ENCODE data around the gene QKI. TPM values are rescaled to one million over a fixed set of nuclear protein-coding genes. Genes with fewer than 3 reads are reported as not detected.

QKI gene
- total RNA-seq, 1 experiment from 2014 or later, result 0.04 TPM

DNA sequence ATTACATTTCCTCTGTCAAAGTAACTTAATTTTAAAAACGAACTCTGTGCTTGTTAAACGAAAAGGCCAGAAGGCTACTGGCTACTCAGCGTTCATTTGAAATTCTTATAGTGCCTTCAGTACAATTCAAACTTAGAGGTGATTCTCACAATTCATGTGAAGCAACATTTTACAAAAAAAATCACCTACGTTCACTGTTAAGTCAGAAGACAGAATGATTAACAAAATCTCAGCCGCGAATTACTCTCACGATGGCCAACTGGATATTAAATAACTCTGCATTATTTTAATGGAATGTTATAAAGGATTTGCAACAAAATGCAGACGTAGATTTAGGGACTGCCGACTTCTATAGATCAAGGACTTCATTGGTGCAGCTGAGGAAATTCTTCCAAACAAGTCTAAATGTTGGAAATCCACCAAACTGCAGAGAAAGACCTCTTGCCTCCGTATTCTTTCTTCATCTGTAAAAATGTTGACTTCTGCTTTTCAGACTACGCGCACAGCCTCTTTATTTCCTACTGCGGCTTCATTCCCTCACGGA is 1.6 kb upstream of the QKI start:
- no peaks in the 10 kb centered on the region for H3K9me2 ChIP-seq (replicated peaks; ENCODE audit: insufficient read depth, low read length)
- no peaks in the 10 kb centered on the region for H3K27me3 ChIP-seq (ENCODE audit: low read length)
- H3K4me3 ChIP-seq (ENCODE audit: low read length), result no peak overlapping the region
- H3K36me3 ChIP-seq (ENCODE audit: insufficient read depth, low read length), result no peaks in the 10 kb centered on the region
- H3K4me2 ChIP-seq (ENCODE audit: low read depth, low read length, poor library complexity, severe bottlenecking), result no peak overlapping the region
- no peak overlapping the region for H3K9ac ChIP-seq (ENCODE audit: low read length)
- no peaks in the 10 kb centered on the region for H4K20me1 ChIP-seq (ENCODE audit: insufficient read depth, low read depth, low read length)
- H3K27ac ChIP-seq (ENCODE audit: low read length), result no peak overlapping the region
- no peak for DNase-seq
- H3K4me1 ChIP-seq (ENCODE audit: low read length), result no peaks in the 10 kb centered on the region
- no peaks in the 10 kb centered on the region for H3K79me2 ChIP-seq (ENCODE audit: low read length)
- H3K9me3 ChIP-seq (ENCODE audit: low read length), result peaks cover 12% of the 10 kb centered on the region; the same call in 1 of the 2 replicates
- H2AFZ ChIP-seq (ENCODE audit: low read length), result no peak overlapping the region

DNA sequence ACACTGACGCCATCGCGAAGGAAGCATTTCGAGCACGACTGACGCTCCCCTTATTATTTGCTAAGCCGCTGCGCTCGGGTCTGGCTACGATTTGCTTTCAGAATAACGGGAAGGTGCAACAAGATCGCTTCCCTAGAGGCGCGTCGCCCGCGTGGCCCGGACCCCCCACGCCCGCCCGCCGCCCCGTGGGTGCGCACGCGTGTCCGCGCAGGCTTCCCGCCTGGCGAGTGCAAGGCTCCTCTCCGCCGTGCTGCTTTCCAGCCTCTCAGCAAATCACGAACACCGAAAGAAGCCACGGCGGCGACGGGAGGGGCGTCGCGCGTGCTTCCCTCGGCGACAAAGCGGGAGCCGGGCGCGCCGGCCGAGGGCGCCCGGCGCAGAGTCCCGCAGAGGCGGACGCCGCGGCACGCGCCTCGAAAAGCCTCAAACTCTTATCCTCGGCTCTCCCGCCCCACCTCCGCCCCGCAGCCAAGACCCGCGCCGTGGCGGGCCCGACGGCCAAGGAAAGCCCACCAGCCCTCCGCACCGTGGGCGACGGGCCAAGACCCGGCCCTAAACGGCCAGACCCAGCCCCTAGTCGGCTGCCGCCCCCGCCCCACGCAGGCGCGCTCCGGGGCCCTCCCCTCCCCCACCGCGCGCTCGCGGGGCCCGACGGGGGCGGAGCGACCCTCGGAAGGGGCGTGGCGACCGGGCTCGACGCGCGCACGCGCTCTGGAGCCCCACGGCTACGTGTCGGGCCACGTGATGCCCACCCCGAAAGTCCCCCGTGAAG is 987 bp upstream of the QKI start:
- Histone ChIP-seq H3K9me3 (ENCODE audit: low read length) (peaks cover 9% of the 10 kb centered on the region; the same call in 1 of the 2 replicates), H3K4me2 (ENCODE audit: low read depth, low read length, poor library complexity, severe bottlenecking) (no peak overlapping the region), H2AFZ (ENCODE audit: low read length) (no peak overlapping the region), H3K9me2 (replicated peaks; ENCODE audit: insufficient read depth, low read length) (no peaks in the 10 kb centered on the region), H3K9ac (ENCODE audit: low read length) (no peak overlapping the region), H4K20me1 (ENCODE audit: insufficient read depth, low read depth, low read length) (no peaks in the 10 kb centered on the region), H3K79me2 (ENCODE audit: low read length) (no peaks in the 10 kb centered on the region), H3K4me1 (ENCODE audit: low read length) (no peaks in the 10 kb centered on the region), H3K36me3 (ENCODE audit: insufficient read depth, low read length) (no peaks in the 10 kb centered on the region), H3K27me3 (ENCODE audit: low read length) (no peaks in the 10 kb centered on the region), H3K27ac (ENCODE audit: low read length) (no peak overlapping the region), H3K4me3 (ENCODE audit: low read length) (no peak overlapping the region)
- no peak for DNase-seq

DNA sequence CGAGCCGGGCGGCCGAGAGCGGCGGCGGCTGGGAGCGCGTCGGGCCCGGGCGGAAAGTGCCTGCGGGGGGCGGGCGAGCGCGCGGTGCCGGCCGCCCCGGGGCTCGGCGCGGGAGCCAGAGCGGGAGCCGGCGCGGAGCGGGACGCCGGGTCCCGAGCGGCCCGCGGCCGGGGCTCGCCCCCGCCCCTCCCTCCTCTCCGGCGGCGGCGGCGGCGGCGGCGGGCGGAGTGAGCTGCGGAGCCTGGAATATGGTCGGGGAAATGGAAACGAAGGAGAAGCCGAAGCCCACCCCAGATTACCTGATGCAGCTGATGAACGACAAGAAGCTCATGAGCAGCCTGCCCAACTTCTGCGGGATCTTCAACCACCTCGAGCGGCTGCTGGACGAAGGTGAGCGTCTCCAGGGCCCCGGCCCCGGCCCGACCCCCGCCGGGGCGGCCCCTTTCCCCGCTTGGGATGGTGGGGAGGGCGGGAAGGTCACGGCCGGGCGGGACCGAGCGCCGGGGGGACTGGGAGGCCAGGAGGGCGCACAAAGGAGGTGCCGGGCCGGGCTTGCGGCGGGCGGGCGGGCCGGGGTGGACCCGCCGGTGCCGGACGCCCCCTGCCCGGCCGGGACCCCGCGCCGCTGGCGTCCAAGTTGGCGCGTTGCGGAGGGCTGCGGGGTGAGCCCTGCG is 565 bp downstream of the QKI start:
- no peak overlapping the region for H3K27ac ChIP-seq (ENCODE audit: low read length)
- no peaks in the 10 kb centered on the region for H3K9me2 ChIP-seq (replicated peaks; ENCODE audit: insufficient read depth, low read length)
- H3K36me3 ChIP-seq (ENCODE audit: insufficient read depth, low read length), result no peaks in the 10 kb centered on the region
- no peaks in the 10 kb centered on the region for H4K20me1 ChIP-seq (ENCODE audit: insufficient read depth, low read depth, low read length)
- H3K79me2 ChIP-seq (ENCODE audit: low read length), result no peaks in the 10 kb centered on the region
- H3K9me3 ChIP-seq (ENCODE audit: low read length), result 0 out of 2 replicates have a peak, but pooled peaks cover 4% of the 10 kb centered on the region
- H3K4me3 ChIP-seq (ENCODE audit: low read length), result no peak overlapping the region
- H2AFZ ChIP-seq (ENCODE audit: low read length), result no peak overlapping the region
- H3K9ac ChIP-seq (ENCODE audit: low read length), result no peak overlapping the region
- H3K4me2 ChIP-seq (ENCODE audit: low read depth, low read length, poor library complexity, severe bottlenecking), result no peak overlapping the region
- H3K4me1 ChIP-seq (ENCODE audit: low read length), result no peaks in the 10 kb centered on the region
- no peak for DNase-seq
- H3K27me3 ChIP-seq (ENCODE audit: low read length), result no peaks in the 10 kb centered on the region

DNA sequence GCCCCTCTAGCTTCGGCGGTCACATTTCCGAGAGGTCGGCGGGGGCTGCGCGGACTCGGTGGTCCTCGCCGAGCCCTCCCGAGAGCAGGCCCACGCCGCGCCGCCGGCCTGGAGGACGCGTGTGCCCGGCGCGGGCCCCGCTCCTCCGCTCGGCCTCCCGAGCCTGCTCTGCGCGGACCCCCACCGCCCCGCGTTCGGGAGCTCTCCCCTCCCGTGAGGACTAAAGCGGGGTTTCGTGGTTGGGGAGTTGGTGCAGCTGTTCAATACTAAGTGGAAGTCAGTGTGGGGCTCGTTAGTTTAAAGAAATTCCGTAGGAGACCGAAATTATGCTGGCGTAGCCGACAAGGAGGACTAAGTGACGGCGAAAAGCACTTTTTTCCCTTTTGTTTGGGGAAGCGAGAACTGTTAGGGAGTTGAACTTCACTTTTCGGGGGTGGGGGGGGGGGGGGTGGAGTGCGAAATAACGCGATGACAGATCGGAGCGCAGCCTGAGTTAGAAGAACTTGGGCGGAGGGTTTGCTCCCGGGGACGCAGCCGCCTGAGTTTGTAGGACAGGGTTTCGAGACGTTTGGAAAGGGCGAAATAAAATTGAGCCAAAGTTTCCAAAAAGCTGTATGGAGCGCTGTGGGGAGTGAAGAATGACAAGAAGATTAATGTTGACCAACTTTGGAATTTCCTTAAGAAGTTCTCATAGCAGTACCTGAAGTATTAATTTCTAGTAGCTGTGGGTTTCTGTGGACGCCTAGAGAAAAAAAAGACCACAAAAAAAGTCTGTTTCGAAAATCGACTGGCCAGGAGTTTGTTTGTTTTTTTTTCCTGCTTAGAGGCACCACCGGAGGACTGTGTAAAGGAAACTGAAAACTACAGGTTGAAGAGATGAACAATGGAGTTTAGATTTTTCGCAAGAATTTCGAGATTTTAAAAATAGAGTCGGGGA is 1.4 kb downstream of the QKI start:
- no peaks in the 10 kb centered on the region for H3K9me2 ChIP-seq (replicated peaks; ENCODE audit: insufficient read depth, low read length)
- H3K9me3 ChIP-seq (ENCODE audit: low read length), result 0 out of 2 replicates have a peak, but pooled peaks cover 4% of the 10 kb centered on the region
- no peaks in the 10 kb centered on the region for H3K4me1 ChIP-seq (ENCODE audit: low read length)
- no peaks in the 10 kb centered on the region for H3K79me2 ChIP-seq (ENCODE audit: low read length)
- H4K20me1 ChIP-seq (ENCODE audit: insufficient read depth, low read depth, low read length), result no peaks in the 10 kb centered on the region
- H3K27ac ChIP-seq (ENCODE audit: low read length), result no peak overlapping the region
- no peak overlapping the region for H2AFZ ChIP-seq (ENCODE audit: low read length)
- H3K9ac ChIP-seq (ENCODE audit: low read length), result no peak overlapping the region
- no peak for DNase-seq
- H3K27me3 ChIP-seq (ENCODE audit: low read length), result no peaks in the 10 kb centered on the region
- H3K4me3 ChIP-seq (ENCODE audit: low read length), result no peak overlapping the region
- no peak overlapping the region for H3K4me2 ChIP-seq (ENCODE audit: low read depth, low read length, poor library complexity, severe bottlenecking)
- H3K36me3 ChIP-seq (ENCODE audit: insufficient read depth, low read length), result no peaks in the 10 kb centered on the region

DNA sequence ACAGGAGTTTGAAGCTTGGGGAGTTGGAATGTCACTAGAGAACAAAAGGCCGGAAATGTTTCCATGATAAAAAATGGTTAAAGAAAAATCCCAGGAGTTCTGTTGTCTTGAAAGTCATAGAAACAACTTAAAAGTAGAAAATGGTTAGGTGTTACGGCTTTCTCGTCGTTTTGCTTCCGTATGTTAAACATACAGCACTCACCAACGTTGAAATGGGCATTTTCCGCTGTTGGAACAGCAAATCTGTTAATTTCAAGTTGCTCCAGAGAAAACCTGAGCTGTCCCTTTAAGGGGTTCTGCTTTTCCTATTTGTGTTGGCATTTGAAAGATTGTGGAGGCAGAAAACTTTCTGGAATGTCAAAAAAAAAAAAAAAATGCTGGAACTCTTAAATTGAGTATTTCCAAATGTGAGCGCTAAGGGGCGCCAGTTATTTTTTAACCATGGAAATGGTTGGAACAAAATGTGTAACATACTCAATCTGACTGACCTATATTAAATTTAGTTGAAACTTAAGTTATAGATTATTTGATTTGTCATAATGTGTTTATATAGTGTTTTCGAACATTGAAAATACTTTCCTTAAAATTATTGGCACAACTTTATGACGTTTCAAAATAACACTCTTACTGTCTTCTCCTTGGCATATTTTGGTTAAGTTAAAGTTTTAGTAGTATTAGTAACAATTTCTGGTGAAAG is 2.2 kb downstream of the QKI start:
- Histone ChIP-seq H3K9ac (ENCODE audit: low read length) (no peak overlapping the region), H3K27ac (ENCODE audit: low read length) (no peak overlapping the region), H4K20me1 (ENCODE audit: insufficient read depth, low read depth, low read length) (no peaks in the 10 kb centered on the region), H3K79me2 (ENCODE audit: low read length) (no peaks in the 10 kb centered on the region), H2AFZ (ENCODE audit: low read length) (no peak overlapping the region), H3K4me1 (ENCODE audit: low read length) (no peaks in the 10 kb centered on the region), H3K36me3 (ENCODE audit: insufficient read depth, low read length) (no peaks in the 10 kb centered on the region), H3K9me3 (ENCODE audit: low read length) (no peaks in the 10 kb centered on the region), H3K4me2 (ENCODE audit: low read depth, low read length, poor library complexity, severe bottlenecking) (no peak overlapping the region), H3K4me3 (ENCODE audit: low read length) (no peak overlapping the region), H3K27me3 (ENCODE audit: low read length) (no peaks in the 10 kb centered on the region), H3K9me2 (replicated peaks; ENCODE audit: insufficient read depth, low read length) (no peaks in the 10 kb centered on the region)
- peak; percentile 64 for DNase-seq

DNA sequence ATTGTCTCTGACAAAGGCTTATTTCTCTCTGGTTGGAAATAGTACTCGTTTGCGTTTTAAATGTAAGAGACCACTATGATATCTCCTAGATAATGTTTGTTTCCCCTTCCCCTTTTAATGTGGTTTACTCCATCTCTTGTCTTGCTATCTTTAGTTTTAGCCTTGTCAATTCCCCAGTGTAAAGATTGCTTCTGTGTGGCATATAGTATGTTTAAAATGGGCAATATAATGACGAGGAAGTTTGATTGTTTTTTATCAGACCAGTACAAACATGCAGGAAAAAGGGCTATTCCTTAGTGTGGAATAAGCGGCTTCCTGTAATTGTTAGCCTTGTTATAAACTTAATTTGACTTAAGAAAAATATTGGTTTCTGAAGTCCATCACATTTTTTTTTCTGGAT is 3.1 kb downstream of the QKI start:
- Histone ChIP-seq H3K4me3 (ENCODE audit: low read length) (no peak overlapping the region), H3K4me1 (ENCODE audit: low read length) (no peaks in the 10 kb centered on the region), H3K9me2 (replicated peaks; ENCODE audit: insufficient read depth, low read length) (no peaks in the 10 kb centered on the region), H4K20me1 (ENCODE audit: insufficient read depth, low read depth, low read length) (no peaks in the 10 kb centered on the region), H2AFZ (ENCODE audit: low read length) (no peak overlapping the region), H3K79me2 (ENCODE audit: low read length) (no peaks in the 10 kb centered on the region), H3K27ac (ENCODE audit: low read length) (no peak overlapping the region), H3K9me3 (ENCODE audit: low read length) (no peaks in the 10 kb centered on the region), H3K4me2 (ENCODE audit: low read depth, low read length, poor library complexity, severe bottlenecking) (no peak overlapping the region), H3K36me3 (ENCODE audit: insufficient read depth, low read length) (no peaks in the 10 kb centered on the region), H3K9ac (ENCODE audit: low read length) (no peak overlapping the region), H3K27me3 (ENCODE audit: low read length) (no peaks in the 10 kb centered on the region)
- no peak for DNase-seq

DNA sequence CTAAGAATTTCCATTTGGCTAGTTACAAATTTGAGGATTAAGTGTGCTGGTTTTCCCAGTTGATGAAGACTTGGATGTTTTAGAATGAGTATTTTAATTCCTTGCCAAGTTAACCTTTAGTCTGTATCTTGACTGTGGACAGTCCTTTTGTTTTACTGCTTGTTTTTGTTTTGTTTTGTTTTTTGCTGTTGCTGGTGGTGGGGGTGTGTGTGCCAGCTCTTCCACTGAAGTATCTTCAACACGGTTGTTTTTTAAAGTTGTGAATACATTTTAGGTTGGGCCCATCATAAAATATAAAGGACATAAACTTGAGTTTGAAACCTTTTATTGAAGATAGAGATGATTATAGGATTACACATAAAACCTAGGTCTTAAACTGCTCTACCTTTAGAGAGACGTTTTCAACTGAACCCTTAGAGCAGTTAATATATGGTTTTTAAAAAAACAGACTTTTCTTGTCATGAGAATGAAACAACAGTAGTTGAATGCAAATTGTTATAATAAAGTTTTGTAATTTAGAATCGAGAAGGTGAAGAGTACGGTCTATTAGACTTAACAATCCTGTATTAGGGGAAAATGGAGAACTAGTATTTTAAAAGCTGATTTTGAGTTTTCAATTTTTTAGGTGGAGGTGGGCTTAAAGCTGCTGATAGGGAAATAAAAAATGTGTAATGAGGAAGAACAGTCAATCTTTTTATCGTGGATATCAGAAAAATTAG is 4.0 kb downstream of the QKI start:
- H3K27me3 ChIP-seq (ENCODE audit: low read length), result no peaks in the 10 kb centered on the region
- H3K27ac ChIP-seq (ENCODE audit: low read length), result no peak overlapping the region
- no peak for DNase-seq
- no peaks in the 10 kb centered on the region for H3K36me3 ChIP-seq (ENCODE audit: insufficient read depth, low read length)
- H3K9me3 ChIP-seq (ENCODE audit: low read length), result no peaks in the 10 kb centered on the region; the same call in 1 of the 2 replicates
- no peak overlapping the region for H3K9ac ChIP-seq (ENCODE audit: low read length)
- H3K79me2 ChIP-seq (ENCODE audit: low read length), result no peaks in the 10 kb centered on the region
- no peaks in the 10 kb centered on the region for H4K20me1 ChIP-seq (ENCODE audit: insufficient read depth, low read depth, low read length)
- no peak overlapping the region for H3K4me2 ChIP-seq (ENCODE audit: low read depth, low read length, poor library complexity, severe bottlenecking)
- H3K9me2 ChIP-seq (replicated peaks; ENCODE audit: insufficient read depth, low read length), result no peaks in the 10 kb centered on the region
- H3K4me3 ChIP-seq (ENCODE audit: low read length), result no peak overlapping the region
- no peak overlapping the region for H2AFZ ChIP-seq (ENCODE audit: low read length)
- H3K4me1 ChIP-seq (ENCODE audit: low read length), result no peaks in the 10 kb centered on the region
